NCI-H82 (cell line): ENCODE results near the gene SIVA1.
A peak's percentile ranks its signal among the peaks of the same experiment; 100 is the strongest.
"Not testable (repeated sequence)": the region's sequence is repeated elsewhere in the genome, so short reads cannot be mapped to it uniquely, and the experiment has no call there.

Source experiments
- DNase-seq: peaks from one replicate; lab custom pipeline; 2025; lab: John Stamatoyannopoulos, UW

The SIVA1 gene

GRCh38 chr14:104734991-104735779 is 17.8 kb upstream of the SIVA1 start:
- peak; percentile 5 for DNase-seq

DNA sequence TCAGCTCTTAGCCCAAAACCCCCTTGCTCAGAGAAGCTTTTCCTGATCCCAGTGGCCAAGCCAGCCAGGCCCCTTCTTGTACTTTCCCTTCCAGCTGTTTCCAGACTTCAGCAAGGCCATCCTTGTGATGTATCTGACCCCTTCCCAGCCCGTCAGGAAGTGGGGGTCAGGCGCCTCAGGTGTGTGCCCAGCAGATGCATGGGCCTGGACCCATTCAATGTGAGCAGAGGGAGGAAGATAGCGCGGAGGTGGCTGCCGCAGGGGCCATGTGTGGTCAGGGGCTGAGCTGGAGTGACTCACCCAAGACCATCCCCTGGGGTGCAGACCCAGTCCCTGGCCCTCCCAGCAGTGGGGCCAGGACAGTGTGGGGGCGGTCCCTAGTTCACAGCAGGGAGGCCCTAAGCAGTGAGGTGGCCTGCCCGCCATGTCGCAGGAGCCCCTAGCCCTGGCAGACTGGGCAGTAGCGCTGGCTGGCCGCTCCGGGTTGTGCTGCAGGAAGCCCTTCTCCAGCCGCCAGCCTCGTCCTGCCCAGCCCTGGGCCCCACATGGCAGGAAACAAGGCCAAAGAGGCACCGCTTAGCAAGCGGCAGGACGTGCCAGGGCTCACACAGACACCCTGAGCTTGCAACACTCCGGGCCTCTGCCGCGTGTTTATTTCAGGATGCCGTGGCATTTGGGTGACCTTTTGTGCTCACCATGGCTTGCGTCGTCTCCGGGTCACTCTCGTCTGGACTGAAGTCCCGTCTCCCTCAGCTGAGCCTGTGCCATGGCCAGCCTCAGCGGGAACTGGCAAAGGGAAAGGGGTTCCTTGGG is 16.9 kb upstream of the SIVA1 start:
- no peak for DNase-seq

DNA sequence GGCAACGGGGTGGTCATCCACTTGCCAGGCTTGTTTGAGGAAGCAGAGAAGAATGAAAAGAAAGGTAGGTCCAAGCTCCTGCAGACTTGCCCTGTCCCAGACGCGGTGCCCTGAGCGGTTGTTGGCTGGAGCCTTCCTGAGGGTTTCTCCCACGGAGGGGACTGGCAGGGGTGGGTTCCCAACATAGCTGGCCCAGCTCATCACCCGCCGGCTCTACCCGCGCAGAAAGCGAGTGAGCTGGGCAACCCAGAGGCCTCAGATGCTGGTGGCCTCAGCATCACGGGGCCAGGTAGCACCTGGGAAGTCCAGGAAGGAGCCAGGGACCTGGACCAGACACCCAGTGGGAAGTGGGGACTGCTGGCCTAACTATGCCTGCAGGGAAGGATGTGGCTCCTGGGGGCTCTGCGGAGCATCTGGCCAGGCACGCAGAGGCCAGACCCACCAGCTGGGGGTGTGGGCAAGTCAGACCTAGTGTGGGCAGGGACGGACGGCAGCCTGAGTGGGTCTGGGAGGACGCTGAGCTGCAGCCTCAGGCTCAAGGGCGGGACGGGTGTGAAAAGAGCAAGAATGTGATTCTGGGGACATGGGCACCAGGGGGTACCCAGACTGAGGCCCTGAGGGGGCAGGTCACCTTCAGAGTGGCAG is 14.4 kb upstream of the SIVA1 start:
- DNase-seq: no peak

DNA sequence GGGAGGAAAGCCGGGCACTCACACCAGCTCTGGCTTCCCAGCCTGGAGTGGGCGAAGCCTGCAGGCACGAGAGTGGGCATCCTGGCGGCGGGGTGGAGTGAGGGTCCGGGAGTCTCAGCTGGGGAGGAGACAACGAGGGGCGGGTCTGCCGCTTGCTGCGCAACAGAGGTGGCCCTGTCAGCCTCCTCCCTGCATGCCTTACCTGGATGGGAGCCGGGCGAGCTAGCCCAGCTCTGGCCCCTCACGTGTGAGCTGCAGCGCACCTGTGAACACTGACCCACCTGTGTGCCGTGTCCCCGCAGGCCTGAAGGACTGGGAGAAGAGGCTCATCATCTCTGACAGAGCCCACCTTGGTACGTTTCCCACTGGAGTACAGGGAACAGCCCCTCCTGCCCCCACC is 13.9 kb upstream of the SIVA1 start:
- DNase-seq: no peak

- DNase-seq: no peak
Observed at GRCh38 chr14:104739546-104740516, 13.1 kb upstream of the SIVA1 start.

DNA sequence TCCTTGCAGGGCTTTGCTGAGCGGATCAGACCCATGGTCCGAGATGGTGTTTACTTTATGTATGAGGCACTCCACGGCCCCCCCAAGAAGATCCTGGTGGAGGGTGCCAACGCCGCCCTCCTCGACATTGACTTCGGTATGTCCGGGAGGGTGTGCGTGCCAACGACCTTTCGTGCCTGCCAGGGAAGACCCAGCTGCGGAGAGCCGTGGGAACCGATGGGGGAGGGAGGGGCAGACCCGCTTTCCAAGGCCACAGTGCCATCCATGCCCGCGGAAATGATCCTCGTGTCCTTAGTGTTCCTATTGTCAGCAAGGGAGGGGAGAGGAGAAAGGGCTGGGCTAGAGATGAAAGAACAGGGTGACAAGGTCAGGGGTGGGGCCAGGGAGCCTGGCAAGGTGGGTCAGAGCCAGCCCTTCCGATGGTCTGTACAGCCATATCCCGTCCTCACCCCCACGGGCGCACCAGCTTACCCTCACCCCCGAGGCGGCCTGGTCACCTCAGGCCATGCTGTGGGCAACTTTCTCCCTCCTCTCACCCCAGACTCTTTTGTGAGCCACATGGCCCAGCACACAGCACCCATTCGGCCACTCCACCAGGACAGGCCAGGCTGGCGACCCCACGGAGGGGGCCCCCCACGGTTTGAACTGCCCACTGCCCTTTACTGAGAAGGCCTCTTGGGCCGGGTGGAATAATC is 11.7 kb upstream of the SIVA1 start:
- no peak for DNase-seq

DNA sequence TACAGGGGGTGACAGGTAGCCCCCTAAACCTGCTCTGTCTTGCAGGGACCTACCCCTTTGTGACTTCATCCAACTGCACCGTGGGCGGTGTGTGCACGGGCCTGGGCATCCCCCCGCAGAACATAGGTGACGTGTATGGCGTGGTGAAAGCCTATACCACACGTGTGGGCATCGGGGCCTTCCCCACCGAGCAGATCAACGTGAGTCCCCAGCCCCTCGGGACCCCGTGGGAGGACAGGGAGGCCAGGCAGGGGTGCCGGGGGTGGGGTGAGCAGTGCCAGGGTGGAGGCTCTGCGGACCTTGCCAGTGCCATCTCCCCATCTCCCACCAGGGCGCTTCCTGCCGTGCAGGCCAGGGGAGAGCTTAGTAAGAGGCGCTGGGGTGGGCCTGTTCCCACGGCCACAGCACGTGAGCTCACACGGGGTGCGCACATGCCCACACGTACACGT is 11.1 kb upstream of the SIVA1 start:
- no peak for DNase-seq

- no peak for DNase-seq
Observed at GRCh38 chr14:104742586-104743455, 10.1 kb upstream of the SIVA1 start.

GRCh38 chr14:104743461-104744380 is 9.2 kb upstream of the SIVA1 start:
- DNase-seq: no peak

GRCh38 chr14:104744484-104744883 is 8.5 kb upstream of the SIVA1 start:
- DNase-seq: no peak

DNA sequence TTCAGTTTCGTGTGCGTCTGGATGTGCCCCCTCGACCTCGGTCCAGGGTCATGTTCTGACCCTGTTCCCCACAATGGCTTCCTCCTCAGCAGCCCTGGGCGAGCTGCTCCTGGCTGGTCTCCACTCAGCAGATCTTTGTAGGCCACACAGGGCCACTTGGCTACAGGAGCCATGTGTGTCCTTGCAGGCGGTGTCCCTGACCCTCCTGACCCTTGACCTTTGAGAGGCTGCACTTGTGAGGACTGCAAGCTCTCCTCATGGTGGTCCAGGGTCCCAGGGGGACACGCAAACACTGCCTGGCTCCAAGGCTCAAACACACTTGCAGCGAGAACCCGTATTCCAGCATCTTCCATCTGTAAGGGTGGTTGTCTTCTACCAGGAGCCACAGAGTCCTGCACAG is 7.5 kb upstream of the SIVA1 start:
- DNase-seq: no peak

DNA sequence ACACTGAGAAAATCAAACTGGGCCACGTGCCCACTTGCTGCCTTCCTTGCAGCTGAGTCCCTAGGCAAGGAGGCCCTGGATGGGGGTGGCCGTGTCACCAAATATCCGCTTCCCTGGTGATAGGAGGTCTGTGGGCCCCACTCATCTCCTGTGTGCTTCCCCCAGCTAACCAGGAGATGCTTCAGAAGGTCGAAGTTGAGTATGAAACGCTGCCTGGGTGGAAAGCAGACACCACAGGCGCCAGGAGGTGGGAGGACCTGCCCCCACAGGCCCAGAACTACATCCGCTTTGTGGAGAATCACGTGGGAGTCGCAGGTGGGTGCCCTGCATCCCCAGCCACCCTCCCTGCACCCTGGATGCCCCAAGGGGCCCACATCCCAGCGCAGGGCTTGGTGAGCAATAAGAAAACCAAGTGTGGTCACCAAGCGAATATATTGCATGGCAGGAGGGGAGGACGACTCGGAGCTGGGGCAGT is 6.8 kb upstream of the SIVA1 start:
- no peak for DNase-seq

DNA sequence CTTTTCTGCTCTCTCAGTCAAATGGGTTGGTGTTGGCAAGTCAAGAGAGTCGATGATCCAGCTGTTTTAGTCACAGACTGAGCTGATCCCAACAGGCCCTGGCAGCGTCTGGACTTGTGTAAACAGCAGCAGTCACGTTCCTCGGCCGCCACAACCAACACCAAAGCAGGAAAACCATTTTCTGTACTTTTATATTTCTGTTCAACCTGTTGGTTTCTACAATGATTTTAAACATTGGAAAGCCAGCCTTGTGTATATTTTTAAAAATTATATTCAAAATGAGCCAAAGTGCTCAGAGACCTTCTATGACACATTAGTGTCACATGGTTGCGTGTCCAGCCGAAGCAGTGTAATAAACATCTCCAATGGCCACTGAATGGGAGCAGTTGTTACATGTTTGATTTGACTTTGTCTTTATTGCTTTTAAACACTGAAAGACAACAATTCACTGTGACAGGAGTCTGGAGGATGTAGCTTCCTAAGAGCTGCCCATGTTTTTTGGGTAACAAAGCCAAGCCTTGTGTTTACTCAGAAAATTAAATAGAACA is 5.9 kb upstream of the SIVA1 start:
- no peak for DNase-seq

GRCh38 chr14:104747876-104748275 is 5.1 kb upstream of the SIVA1 start:
- DNase-seq: no peak

- no peak for DNase-seq
Observed at GRCh38 chr14:104749111-104749649, 3.8 kb upstream of the SIVA1 start.

GRCh38 chr14:104750056-104750752 is 2.7 kb upstream of the SIVA1 start:
- DNase-seq: no peak

- DNase-seq: not testable (repeated sequence)
Observed at GRCh38 chr14:104750753-104751057, 2.2 kb upstream of the SIVA1 start.
